IMR-90 (cell line): ENCODE data around the gene TAL2. TPM values are rescaled to one million over a fixed set of nuclear protein-coding genes. Genes with fewer than 3 reads are reported as not detected.

Source experiments
- ATAC-seq: fragments of 200-7000 bp; cut with Tn5 transposase; 2 replicates; pipeline ENCODE4 v1.9.1; 2020; ENCODE audit warnings: low read depth, mild to moderate bottlenecking, moderate library complexity
- BruUV-seq: library from RNA; stranded (reverse); fragments of 400-500 nt; replicated peaks from 2 replicates; lab custom pipeline; 2021; lab: Mats Ljungman, UMichigan
- CTCF ChIA-PET: fragments of 300-600 bp; formaldehyde crosslinking; extraction: SDS; loops from one replicate; lab custom pipeline; 2021; ENCODE audit warnings: antibody characterized with exemption; lab: Yijun Ruan, JAX
- POLR2A ChIA-PET: fragments of 300-600 bp; sonication (Branson Sonifier 250); formaldehyde crosslinking; loops from one replicate; lab custom pipeline; 2022; ENCODE audit warnings: antibody characterized with exemption; ENCODE audit not compliant: unreplicated experiment; lab: Charles Lee
- DNase-seq: peaks from one replicate; pipeline ENCODE4 v3.0.0; 2013
- H2AFZ ChIP-seq: replicated peaks from 2 replicates; pipeline ENCODE3; 2013; ENCODE audit warnings: low read length, mild to moderate bottlenecking; ENCODE audit not compliant: poor library complexity
- H2AK5ac ChIP-seq: 2 replicates; pipeline ENCODE4 v1.6.1; 2013; ENCODE audit warnings: low read depth, low read length, inconsistent platforms
- H2AK9ac ChIP-seq: replicated peaks from 2 replicates; pipeline ENCODE3; 2013; ENCODE audit warnings: mild to moderate bottlenecking, low read depth, low read length, moderate library complexity; ENCODE audit not compliant: poor library complexity
- H2BK120ac ChIP-seq: 2 replicates; pipeline ENCODE4 v1.6.1; 2013; ENCODE audit warnings: low read depth, low read length, inconsistent platforms
- H2BK15ac ChIP-seq: 3 replicates; pipeline ENCODE4 v1.6.1; 2013; ENCODE audit warnings: low read depth, low read length, inconsistent platforms
- H2BK20ac ChIP-seq: 2 replicates; pipeline ENCODE4 v1.6.1; 2013; ENCODE audit warnings: low read depth, mild to moderate bottlenecking, inconsistent platforms, low read length, moderate library complexity
- H2BK5ac ChIP-seq: 2 replicates; pipeline ENCODE4 v1.6.1; 2013; ENCODE audit warnings: mild to moderate bottlenecking, low read depth, low read length, inconsistent platforms; ENCODE audit not compliant: poor library complexity, severe bottlenecking
- H3K14ac ChIP-seq: replicated peaks from 2 replicates; pipeline ENCODE4 v1.6.1; 2013; ENCODE audit warnings: low read depth, low read length, inconsistent platforms
- H3K18ac ChIP-seq: 2 replicates; pipeline ENCODE4 v1.6.1; 2013; ENCODE audit warnings: low read depth, low read length, control low read depth
- H3K23ac ChIP-seq: 2 replicates; pipeline ENCODE4 v1.6.1; 2013; ENCODE audit warnings: low read depth, low read length, inconsistent platforms
- H3K27ac ChIP-seq: 2 replicates; pipeline ENCODE4 v1.5.1; 2013; ENCODE audit warnings: mild to moderate bottlenecking, control low read depth, low read length; ENCODE audit not compliant: insufficient read depth
- H3K27me3 ChIP-seq: 2 replicates; pipeline ENCODE4 v1.6.1; 2013; ENCODE audit warnings: low read length; ENCODE audit not compliant: control insufficient read depth, insufficient read depth
- H3K36me3 ChIP-seq: 2 replicates; pipeline ENCODE4 v1.6.1; 2013; ENCODE audit warnings: low read length, mixed read lengths; ENCODE audit not compliant: control insufficient read depth, insufficient read depth
- H3K4ac ChIP-seq: 2 replicates; pipeline ENCODE4 v1.6.1; 2013; ENCODE audit warnings: low read depth, low read length, inconsistent platforms
- H3K4me1 ChIP-seq: 2 replicates; pipeline ENCODE4 v1.6.1; 2013; ENCODE audit warnings: low read length, mixed read lengths; ENCODE audit not compliant: control insufficient read depth, insufficient read depth
- H3K4me2 ChIP-seq: 2 replicates; pipeline ENCODE4 v1.6.1; 2013; ENCODE audit warnings: low read depth, mild to moderate bottlenecking, control low read depth, low read length, moderate library complexity
- H3K4me3 ChIP-seq: 2 replicates; pipeline ENCODE4 v1.5.1; 2013; ENCODE audit warnings: low read depth, mild to moderate bottlenecking, control low read depth, low read length, moderate library complexity; ENCODE audit not compliant: insufficient read depth
- H3K56ac ChIP-seq: 2 replicates; pipeline ENCODE4 v1.6.1; 2013; ENCODE audit warnings: low read length, inconsistent platforms; ENCODE audit not compliant: insufficient read depth; ENCODE audit errors: extremely low read depth
- H3K79me1 ChIP-seq, 2 experiments: 2 replicates each; pipeline ENCODE4 v1.6.1; 2013; ENCODE audit warnings: low read length in 2 of 2, inconsistent platforms in 1 of 2, low read depth in 1 of 2
- H3K9ac ChIP-seq: 2 replicates; pipeline ENCODE4 v1.6.1; 2013; ENCODE audit warnings: low read depth, low read length, control low read depth
- H3K9me1 ChIP-seq: 2 replicates; pipeline ENCODE4 v1.6.1; 2013; ENCODE audit warnings: low read length, inconsistent platforms; ENCODE audit not compliant: insufficient read depth
- H3K9me3 ChIP-seq: 2 replicates; pipeline ENCODE4 v1.6.1; 2013; ENCODE audit warnings: low read length; ENCODE audit not compliant: control insufficient read depth, insufficient read depth
- H4K20me1 ChIP-seq: 2 replicates; pipeline ENCODE4 v1.6.1; 2013; ENCODE audit warnings: low read length, inconsistent platforms; ENCODE audit not compliant: insufficient read depth
- H4K5ac ChIP-seq: 2 replicates; pipeline ENCODE4 v1.6.1; 2013; ENCODE audit warnings: mild to moderate bottlenecking, low read depth, low read length, control low read depth
- H4K8ac ChIP-seq, 2 experiments: 2 replicates each; pipeline ENCODE4 v1.6.1; 2013; ENCODE audit warnings: low read depth in 2 of 2, low read length in 2 of 2, control low read depth in 1 of 2, inconsistent platforms in 1 of 2
- H4K91ac ChIP-seq: 2 replicates; pipeline ENCODE4 v1.6.1; 2013; ENCODE audit warnings: low read depth, low read length, inconsistent platforms; ENCODE audit not compliant: insufficient read depth
- CEBPB ChIP-seq: IDR thresholded peaks from 2 replicates; pipeline ENCODE4 v1.6.1; 2012; ENCODE audit warnings: low read depth, low read length, improper control_type of control experiment
- MXI1 ChIP-seq: IDR thresholded peaks from 2 replicates; pipeline ENCODE4 v1.6.1; 2012; ENCODE audit warnings: low read depth, mild to moderate bottlenecking, low read length, moderate library complexity, borderline replicate concordance
- WGBS, 2 experiments: methylation state at CpG; one replicate each; pipeline versions ENCODE4 v1.1.5 to v1.1.7; 2013; ENCODE audit warnings: missing lambda C conversion rate in 2 of 2; ENCODE audit not compliant: insufficient read length in 1 of 2; ENCODE audit errors: extremely low coverage in 2 of 2; 5-methylcytosine and 5-hydroxymethylcytosine counted together
- dilution Hi-C: fragments of 300-500 bp; cut with HindIII; formaldehyde crosslinking; loops from one replicate; pipeline ENCODE4 v1.14.3; 2018; ENCODE audit warnings: low sequenced_read_pairs; ENCODE audit not compliant: unreplicated experiment
- in situ Hi-C: fragments of 300-500 bp; cut with MboI; formaldehyde crosslinking; loops from 3 replicates; pipeline ENCODE4 v1.14.3; 2019; ENCODE audit warnings: low sequenced_read_pairs, inconsistent platforms, mixed read lengths
- intact Hi-C: fragments of 100-400 bp; cut with micrococcal nuclease; formaldehyde crosslinking; loops from 2 replicates; pipeline ENCODE4 v1.10.0; 2022
- polyA plus RNA-seq, 3 experiments: library from polyadenylated mRNA; depleted of rRNA; stranded (reverse); fragments of >200 nt; gene quantifications; 2 replicates each; pipeline ENCODE4 v1.2.3, GENCODE V29; 2012; ENCODE audit warnings: low replicate concordance in 1 of 3
- total RNA-seq: library from RNA; depleted of rRNA; stranded (reverse); fragments of >200 nt; gene quantifications from 2 replicates; pipeline ENCODE4 v1.2.3, GENCODE V29; 2012
- TF ChIP-seq, protein P1 (sequence below): fragments of 150-350 bp; IDR thresholded peaks from 2 replicates; pipeline ENCODE4 v1.6.1; 2017; ENCODE audit warnings: mild to moderate bottlenecking, antibody characterized with exemption, low read length, low read depth

TAL2 gene
- total and polyA plus RNA-seq, 2 of the 4 experiments (the other 2 are of a cell fraction): 0.26 TPM; not detected in 1

DNA sequence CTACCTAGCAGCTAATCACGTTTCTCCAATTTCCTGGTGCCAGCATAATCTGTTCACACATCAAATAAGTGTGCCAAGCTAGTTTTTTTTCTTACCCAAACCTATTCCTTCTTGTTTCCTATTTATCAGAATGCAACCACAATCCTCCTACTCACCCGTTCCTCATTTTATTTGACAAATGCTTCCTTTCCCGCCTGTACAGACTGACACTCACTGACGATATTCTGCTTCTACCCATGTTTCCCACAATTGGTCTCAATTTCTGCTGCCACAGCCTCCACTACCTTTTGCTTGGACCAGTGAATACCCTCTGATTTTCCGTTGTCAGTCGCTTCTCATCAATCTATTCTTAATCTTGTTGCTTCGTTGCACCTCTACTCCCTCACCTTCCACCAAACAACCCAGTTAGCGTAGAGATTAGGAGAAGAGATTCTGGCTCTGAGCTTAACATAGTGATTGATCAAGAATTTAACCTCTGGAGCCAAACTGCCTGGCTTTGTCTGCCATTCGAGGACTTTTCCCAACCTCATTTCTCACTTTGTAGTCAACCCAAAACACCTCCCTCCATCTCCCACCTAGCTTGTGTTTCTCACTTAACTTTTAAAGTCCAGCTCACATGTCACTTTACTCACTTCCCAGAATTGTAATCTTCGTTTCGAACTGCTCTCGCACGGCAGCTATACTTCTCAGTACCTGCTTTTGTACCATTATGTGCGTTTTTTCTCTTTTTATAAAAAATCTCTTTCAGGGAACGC, 31.4 kb downstream of the TAL2 start (continued):
- TF ChIP-seq, protein P1, sequence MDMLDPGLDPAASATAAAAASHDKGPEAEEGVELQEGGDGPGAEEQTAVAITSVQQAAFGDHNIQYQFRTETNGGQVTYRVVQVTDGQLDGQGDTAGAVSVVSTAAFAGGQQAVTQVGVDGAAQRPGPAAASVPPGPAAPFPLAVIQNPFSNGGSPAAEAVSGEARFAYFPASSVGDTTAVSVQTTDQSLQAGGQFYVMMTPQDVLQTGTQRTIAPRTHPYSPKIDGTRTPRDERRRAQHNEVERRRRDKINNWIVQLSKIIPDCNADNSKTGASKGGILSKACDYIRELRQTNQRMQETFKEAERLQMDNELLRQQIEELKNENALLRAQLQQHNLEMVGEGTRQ: no peak

- Histone ChIP-seq H3K14ac (no peak within 1 kb of the TSS), H2AK5ac (no peak within 1 kb of the TSS), H2BK5ac (no peak within 1 kb of the TSS), H2BK15ac (no peak within 1 kb of the TSS), H4K5ac (no peak within 1 kb of the TSS), H3K9me1 (no peaks in the 10 kb centered on the region), H4K8ac (peak within 1 kb of the TSS; percentile 62 to 72; a peak in 2 of 4 replicates), H2AK9ac (no peak within 1 kb of the TSS), H3K4me3 (peak within 1 kb of the TSS; percentile 98), H3K9me3 (no peaks in the 10 kb centered on the region), H3K4me1 (no peaks in the 10 kb centered on the region), H3K18ac (no peak within 1 kb of the TSS), H3K4me2 (peak within 1 kb of the TSS; percentile 100), H3K23ac (peak within 1 kb of the TSS; percentile 73), H2BK20ac (no peak within 1 kb of the TSS), H2AFZ (peak within 1 kb of the TSS; percentile 97), H3K56ac (no peak within 1 kb of the TSS), H3K36me3 (no peaks in the 10 kb centered on the region), H3K27ac (peak within 1 kb of the TSS; percentile 60), H3K27me3 (peaks cover 13% of the 10 kb centered on the region), H3K4ac (peak within 1 kb of the TSS; percentile 50; the same call in 1 of the 2 replicates), H2BK120ac (no peak within 1 kb of the TSS), H3K9ac (peak within 1 kb of the TSS; percentile 85), H3K79me1 (no peaks in the 10 kb centered on the region), H4K20me1 (no peaks in the 10 kb centered on the region), H4K91ac (no peak within 1 kb of the TSS)
- ChIA-PET CTCF (interaction anchor here (1.0 kb wide), 1 partner anchor 23 kb away, joined by 3 read pairs; no protein-coding TSS in a partner anchor), POLR2A (interaction anchor here (0.6 kb wide), 1 partner anchor 252 kb away, joined by 9 read pairs; no protein-coding TSS in a partner anchor)
- in situ Hi-C loops: no loop called here
- DNase-seq (peak; percentile 58), ATAC-seq (peak; percentile 95)
- intact Hi-C loops: loop anchor here (2.0 kb wide), 1 partner anchor 268 kb away; no protein-coding TSS in a partner anchor
- WGBS, 2 experiments: 0% methylated on average over 7 of the region's 65 CpGs; no CpG with 5 or more reads in 1 of the 2 experiments
- TF ChIP-seq CEBPB: no peak
- TF ChIP-seq MXI1: peak; percentile 16; the same call in 1 of the 2 replicates
- BruUV-seq: no TSS peak
- dilution Hi-C loops: no loop called here
Measured at GRCh38 chr9:105694190-105694847, 32.1 kb downstream of the TAL2 start, which contains the start of gene TMEM38B. Gene TMEM38B, plus strand, starts transcription at chr9:105694541. Its CDS starts 120 bp downstream, at chr9:105694661.
